GM12878 (cell line): ENCODE data around the gene GZMH. TPM values are rescaled to one million over a fixed set of nuclear protein-coding genes. Genes with fewer than 3 reads are reported as not detected.

Source experiments
- ATAC-seq: fragments of 200-7000 bp; cut with Tn5 transposase; 3 replicates; pipeline ENCODE4 v1.9.1; 2020; ENCODE audit warnings: mild to moderate bottlenecking, moderate library complexity
- BruUV-seq: library from RNA; stranded (reverse); fragments of 400-500 nt; replicated peaks from 2 replicates; lab custom pipeline; 2021; lab: Mats Ljungman, UMichigan
- CTCF ChIA-PET: fragments of 300-600 bp; sonication (Branson Sonifier 250); formaldehyde crosslinking; extraction: SDS; loops from one replicate; lab custom pipeline; 2021; ENCODE audit warnings: inconsistent platforms; lab: Yijun Ruan, JAX
- POLR2A ChIA-PET: fragments of 350-600 bp; formaldehyde crosslinking; extraction: SDS; loops from one replicate; lab custom pipeline; 2021; ENCODE audit warnings: inconsistent platforms; lab: Charles Lee
- RAD21 ChIA-PET: fragments of 300-600 bp; sonication (Branson Sonifier 250); formaldehyde crosslinking; loops from one replicate; lab custom pipeline; 2023; ENCODE audit warnings: antibody characterized with exemption; ENCODE audit not compliant: unreplicated experiment; lab: Charles Lee
- SMC1A ChIA-PET: fragments of 300-600 bp; sonication (Branson Sonifier 250); formaldehyde crosslinking; loops from one replicate; lab custom pipeline; 2023; ENCODE audit not compliant: unreplicated experiment, uncharacterized antibody; lab: Charles Lee
- DNase-seq: peaks from one replicate; pipeline ENCODE4 v3.0.0-alpha.2; 2011; ENCODE audit warnings: low read depth, low spot score
- FAIRE-seq: peaks from 3 replicates; lab custom pipeline; 2011; peaks lifted over from hg19 to GRCh38; lab: Jason Lieb, UNC
- H2AFZ ChIP-seq: 2 replicates; pipeline ENCODE4 v1.6.0; 2011; ENCODE audit warnings: low read depth, low read length, control low read depth; ENCODE audit not compliant: control insufficient read depth
- H3K27ac ChIP-seq: 2 replicates; pipeline ENCODE4 v1.5.1; 2011; ENCODE audit warnings: control low read depth; ENCODE audit not compliant: control insufficient read depth, insufficient read depth
- H3K27me3 ChIP-seq, 2 experiments: replicated peaks in 1 of 2; 2 replicates each; pipeline versions ENCODE4 v1.6.0 to v1.6.1; 2011; ENCODE audit warnings: low read length in 1 of 2; ENCODE audit not compliant: control insufficient read depth in 2 of 2, insufficient read depth in 2 of 2
- H3K36me3 ChIP-seq, 2 experiments: 2 replicates each; pipeline ENCODE4 v1.5.1; 2011; ENCODE audit warnings: low read length in 1 of 2; ENCODE audit not compliant: control insufficient read depth in 2 of 2, insufficient read depth in 2 of 2
- H3K4me1 ChIP-seq: 2 replicates; pipeline ENCODE4 v1.6.1; 2011; ENCODE audit warnings: mild to moderate bottlenecking, low read length, moderate library complexity, mixed read lengths; ENCODE audit not compliant: control insufficient read depth, insufficient read depth
- H3K4me2 ChIP-seq: 2 replicates; pipeline ENCODE4 v1.6.0; 2011; ENCODE audit warnings: control low read depth; ENCODE audit not compliant: control insufficient read depth, insufficient read depth
- H3K4me3 ChIP-seq: fragments of 200-600 bp; sonication (generic); 2 replicates; pipeline ENCODE4 v1.5.1; 2016
- H3K79me2 ChIP-seq: 2 replicates; pipeline ENCODE4 v1.6.0; 2011; ENCODE audit warnings: low read length; ENCODE audit not compliant: control insufficient read depth, insufficient read depth
- H3K9ac ChIP-seq: 2 replicates; pipeline ENCODE4 v1.8.0; 2011; ENCODE audit warnings: low read length, control low read depth, mixed read lengths; ENCODE audit not compliant: control insufficient read depth, insufficient read depth
- H3K9me3 ChIP-seq: replicated peaks from 3 replicates; pipeline ENCODE4 v1.5.1; 2011; ENCODE audit warnings: mild to moderate bottlenecking, low read length; ENCODE audit not compliant: control insufficient read depth, insufficient read depth
- H4K20me1 ChIP-seq: 2 replicates; pipeline ENCODE4 v1.6.0; 2011; ENCODE audit not compliant: control insufficient read depth, insufficient read depth
- BACH1 ChIP-seq: fragments of 450-650 bp; IDR thresholded peaks from 2 replicates; pipeline ENCODE4 v1.6.1; 2017; ENCODE audit warnings: mild to moderate bottlenecking, borderline replicate concordance
- CEBPB ChIP-seq, 2 experiments: fragments of 150-350 bp in 1 of 2; IDR thresholded peaks; 2 replicates each; pipeline ENCODE4 v1.6.1; 2012 to 2014; ENCODE audit warnings: low read depth in 2 of 2, low read length in 2 of 2, borderline replicate concordance in 1 of 2, inconsistent platforms in 1 of 2
- ESRRA ChIP-seq: IDR thresholded peaks from 2 replicates; pipeline ENCODE4 v1.6.1; 2012; ENCODE audit warnings: mild to moderate bottlenecking, low read length, improper control_type of control experiment
- JUND ChIP-seq: IDR thresholded peaks from 2 replicates; pipeline ENCODE4 v1.6.1; 2012; ENCODE audit warnings: low read depth, mild to moderate bottlenecking, low read length, improper control_type of control experiment, moderate library complexity
- SIX5 ChIP-seq: IDR thresholded peaks from 2 replicates; pipeline ENCODE4 v1.6.1; 2011; ENCODE audit warnings: mild to moderate bottlenecking, low read depth, low read length, moderate library complexity; ENCODE audit not compliant: severe bottlenecking
- WRNIP1 ChIP-seq: IDR thresholded peaks from 2 replicates; pipeline ENCODE4 v1.6.1; 2011; ENCODE audit warnings: low read depth, low read length, improper control_type of control experiment, borderline replicate concordance
- ZZZ3 ChIP-seq: IDR thresholded peaks from 2 replicates; pipeline ENCODE4 v1.6.1; 2011; ENCODE audit warnings: low read depth; ENCODE audit not compliant: control insufficient read depth, insufficient read length
- WGBS: methylation state at CpG from one replicate; pipeline ENCODE4 v1.1.6; 2016; ENCODE audit warnings: low lambda C conversion rate; ENCODE audit not compliant: insufficient replicate concordance, insufficient coverage; ENCODE audit errors: missing lambda C conversion rate; 5-methylcytosine and 5-hydroxymethylcytosine counted together
- in situ Hi-C: fragments of 300-500 bp; cut with MboI; formaldehyde crosslinking; loops from 9 replicates; pipeline ENCODE4 v1.14.3; 2018; ENCODE audit warnings: mixed read lengths
- intact Hi-C: fragments of 100-400 bp; cut with micrococcal nuclease; formaldehyde crosslinking; loops from one replicate; pipeline ENCODE4 v1.14.2; 2022; ENCODE audit not compliant: unreplicated experiment
- polyA plus RNA-seq, 11 experiments: library from polyadenylated mRNA; depleted of rRNA in 4 of 11; unstranded in 6 of 11; stranded (reverse) in 5 of 11; fragments of >200 nt; fragmentation: Nextera tagmentation in 4 of 11; fragmentation: Illumina TruSeq in 1 of 11; extraction: Ambion mirVana in 4 of 11; extraction: Trizol in 1 of 11; gene quantifications; 1 replicate in 1 of 11; 2 replicates in 10 of 11; pipeline versions ENCODE4 v1.2.1 to v1.2.3, GENCODE V29; 2011 to 2016; ENCODE audit warnings: inconsistent platforms in 2 of 11, missing spikeins in 2 of 11, low read depth in 1 of 11
- total RNA-seq, 4 experiments: library from RNA; depleted of rRNA in 3 of 4; stranded (reverse); fragments of >200 nt in 3 of 4; fragmentation: Illumina TruSeq in 1 of 4; extraction: Trizol in 1 of 4; gene quantifications; 2 replicates each; pipeline versions ENCODE4 v1.2.1 to v1.2.3, GENCODE V29; 2013 to 2021
- TF ChIP-seq, protein P1 (sequence below): fragments of 450-650 bp; formaldehyde crosslinking; IDR thresholded peaks from 2 replicates; pipeline ENCODE4 v1.4.0; 2022; ENCODE audit warnings: mild to moderate bottlenecking, moderate library complexity
- TF ChIP-seq, protein P2 (sequence below): IDR thresholded peaks from 2 replicates; pipeline ENCODE4 v1.6.1; 2011; ENCODE audit warnings: low read depth, low read length, improper control_type of control experiment, borderline replicate concordance

The GZMH gene
- total and polyA plus RNA-seq, 10 of the 15 experiments (the other 5 are each of a cell fraction or from before 2014, with no cell fraction given): 0.16 to 0.53 (median 0.22) TPM; not detected in 6

DNA sequence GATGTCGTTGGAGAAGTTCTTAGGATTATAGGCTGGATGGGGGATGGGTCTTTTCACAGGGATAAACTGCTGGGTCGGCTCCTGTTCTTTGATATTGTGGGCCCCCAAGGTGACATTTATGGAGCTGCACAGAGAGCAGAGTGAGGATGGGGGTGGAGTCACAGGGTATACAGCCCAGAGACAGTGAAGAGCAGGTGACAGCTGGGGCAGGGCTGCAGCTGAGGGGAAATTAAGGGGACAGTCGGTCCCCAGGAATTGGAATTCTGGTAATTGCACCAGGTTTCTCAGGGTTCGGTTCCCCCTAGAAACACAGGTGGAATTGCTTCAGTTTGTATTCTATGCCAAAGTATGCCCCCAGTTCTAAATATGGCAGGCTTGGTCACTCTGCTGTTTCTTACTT is 22.9 kb upstream of the GZMH start (continued):
- TF ChIP-seq CEBPB (IDR thresholded peaks at IDR 0.05; ENCODE audit: borderline replicate concordance in 1 of 2, low read depth in 2 of 2, low read length in 2 of 2) (no peak), WRNIP1 (no peak)
- TF ChIP-seq, protein P1, sequence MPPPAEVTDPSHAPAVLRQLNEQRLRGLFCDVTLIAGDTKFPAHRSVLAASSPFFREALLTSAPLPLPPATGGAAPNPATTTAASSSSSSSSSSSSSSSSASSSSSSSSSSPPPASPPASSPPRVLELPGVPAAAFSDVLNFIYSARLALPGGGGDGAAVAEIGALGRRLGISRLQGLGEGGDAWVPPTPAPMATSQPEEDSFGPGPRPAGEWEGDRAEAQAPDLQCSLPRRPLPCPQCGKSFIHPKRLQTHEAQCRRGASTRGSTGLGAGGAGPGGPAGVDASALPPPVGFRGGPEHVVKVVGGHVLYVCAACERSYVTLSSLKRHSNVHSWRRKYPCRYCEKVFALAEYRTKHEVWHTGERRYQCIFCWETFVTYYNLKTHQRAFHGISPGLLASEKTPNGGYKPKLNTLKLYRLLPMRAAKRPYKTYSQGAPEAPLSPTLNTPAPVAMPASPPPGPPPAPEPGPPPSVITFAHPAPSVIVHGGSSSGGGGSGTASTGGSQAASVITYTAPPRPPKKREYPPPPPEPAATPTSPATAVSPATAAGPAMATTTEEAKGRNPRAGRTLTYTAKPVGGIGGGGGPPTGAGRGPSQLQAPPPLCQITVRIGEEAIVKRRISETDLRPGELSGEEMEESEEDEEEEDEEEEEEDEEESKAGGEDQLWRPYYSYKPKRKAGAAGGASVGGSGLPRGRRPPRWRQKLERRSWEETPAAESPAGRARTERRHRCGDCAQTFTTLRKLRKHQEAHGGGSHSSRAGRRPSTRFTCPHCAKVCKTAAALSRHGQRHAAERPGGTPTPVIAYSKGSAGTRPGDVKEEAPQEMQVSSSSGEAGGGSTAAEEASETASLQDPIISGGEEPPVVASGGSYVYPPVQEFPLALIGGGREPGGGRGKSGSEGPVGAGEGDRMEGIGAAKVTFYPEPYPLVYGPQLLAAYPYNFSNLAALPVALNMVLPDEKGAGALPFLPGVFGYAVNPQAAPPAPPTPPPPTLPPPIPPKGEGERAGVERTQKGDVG (CRISPR knock-in tag): no peak

DNA sequence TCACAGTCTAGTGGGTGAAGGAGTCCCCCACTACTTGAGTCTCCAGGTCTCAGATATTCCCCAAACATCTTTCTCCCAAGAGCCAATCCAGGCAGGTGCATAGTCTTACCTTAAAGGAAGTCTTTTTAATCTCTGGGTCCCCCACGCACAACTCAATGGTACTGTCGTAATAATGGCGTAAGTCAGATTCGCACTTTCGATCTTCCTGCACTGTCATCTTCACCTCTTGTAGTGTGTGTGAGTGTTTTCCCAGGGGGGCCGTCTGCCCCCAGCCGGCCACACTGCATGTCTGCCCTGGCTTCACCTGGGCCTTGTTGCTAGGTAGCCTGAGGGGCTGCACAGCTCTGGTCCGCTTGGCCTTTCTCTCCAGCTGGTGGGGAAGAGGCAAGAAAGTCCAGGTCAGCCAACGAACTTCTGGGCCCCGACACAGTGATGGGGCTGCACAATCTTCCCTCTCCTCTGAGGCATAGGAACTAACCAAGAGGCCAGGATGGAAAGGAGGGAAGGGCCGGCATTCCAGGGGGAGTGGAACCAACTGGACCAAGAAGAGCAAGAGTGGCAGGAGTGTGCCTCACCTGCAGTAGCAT is 22.4 kb upstream of the GZMH start:
- ChIA-PET SMC1A (no interaction called here), RAD21 (no interaction called here), CTCF (no interaction called here), POLR2A (no interaction called here)
- H3K9me3 ChIP-seq: no peaks in the 10 kb centered on the region
- no peak overlapping the region for H3K27ac ChIP-seq
- H3K79me2 ChIP-seq: no peaks in the 10 kb centered on the region
- no peak for TF ChIP-seq BACH1
- TF ChIP-seq SIX5: no peak
- no peak for TF ChIP-seq ESRRA
- no peak for TF ChIP-seq JUND
- TF ChIP-seq, protein P2, sequence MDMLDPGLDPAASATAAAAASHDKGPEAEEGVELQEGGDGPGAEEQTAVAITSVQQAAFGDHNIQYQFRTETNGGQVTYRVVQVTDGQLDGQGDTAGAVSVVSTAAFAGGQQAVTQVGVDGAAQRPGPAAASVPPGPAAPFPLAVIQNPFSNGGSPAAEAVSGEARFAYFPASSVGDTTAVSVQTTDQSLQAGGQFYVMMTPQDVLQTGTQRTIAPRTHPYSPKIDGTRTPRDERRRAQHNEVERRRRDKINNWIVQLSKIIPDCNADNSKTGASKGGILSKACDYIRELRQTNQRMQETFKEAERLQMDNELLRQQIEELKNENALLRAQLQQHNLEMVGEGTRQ: no peak
- TF ChIP-seq ZZZ3: no peak
- H3K4me2 ChIP-seq: no peak overlapping the region
- FAIRE-seq: no peak
- no peak for DNase-seq
- H4K20me1 ChIP-seq: no peaks in the 10 kb centered on the region
- ATAC-seq: no peak
- 65% methylated on average over 10 of the region's 11 CpGs for WGBS
- intact Hi-C loops: no loop called here
- BruUV-seq: no TSS peak
- H3K4me1 ChIP-seq: no peaks in the 10 kb centered on the region
- H3K36me3 ChIP-seq: no peaks in the 10 kb centered on the region
- no peak overlapping the region for H2AFZ ChIP-seq
- H3K9ac ChIP-seq: no peak overlapping the region
- no peak overlapping the region for H3K4me3 ChIP-seq
- H3K27me3 ChIP-seq: no peaks in the 10 kb centered on the region
- in situ Hi-C loops: no loop called here
